Measurements from ENCODE around the gene CTAG1B. TPM values are rescaled to one million over a fixed set of nuclear protein-coding genes. Genes with fewer than 3 reads are reported as not detected.

CTAG1B gene
- polyA plus RNA-seq, 3 donors = not detected

DNA sequence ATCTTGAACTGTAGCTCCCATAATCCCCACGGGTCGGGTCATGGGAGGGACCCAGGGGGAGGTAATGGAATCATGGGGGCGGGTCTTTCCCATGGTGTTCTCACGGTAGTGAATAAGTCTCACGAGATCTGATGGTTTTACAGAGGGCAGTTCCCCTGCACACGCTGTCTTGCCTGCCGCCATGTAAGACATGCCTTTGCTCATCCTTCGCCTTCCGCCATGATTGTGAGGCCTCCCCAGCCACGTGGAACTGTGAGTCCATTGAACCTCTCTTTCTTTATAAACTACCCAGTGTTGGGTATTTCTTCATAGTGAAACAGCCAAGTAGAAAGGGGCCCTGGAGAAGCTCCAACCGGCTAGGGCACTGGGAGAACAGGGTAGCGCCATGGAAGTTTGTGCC lies 21.9 kb downstream of the CTAG1B start:
- no peak overlapping the region for H3K4me3 Mint-ChIP-seq
- Histone ChIP-seq H3K4me1 (ENCODE audit: control insufficient read depth in 1 of 2, insufficient read depth in 2 of 2, low read length in 2 of 2) (peaks cover 9 to 14% of the 10 kb centered on the region in 2 donors), H2AFZ (ENCODE audit: insufficient read depth, low read depth, low read length, poor library complexity, severe bottlenecking) (no peak overlapping the region), H3K9ac (ENCODE audit: insufficient read depth, low read length, poor library complexity, severe bottlenecking) (no peak overlapping the region), H3K36me3 (replicated peaks in 1 of 2; ENCODE audit: control insufficient read depth in 1 of 2, insufficient read depth in 2 of 2, low read length in 2 of 2) (no peaks in the 10 kb centered on the region), H3K4me3 (replicated peaks in 1 of 3; ENCODE audit: low read depth in 2 of 3, low read length in 3 of 3) (no peak overlapping the region), H3K79me2 (ENCODE audit: insufficient read depth, low read length) (no peaks in the 10 kb centered on the region), H4K20me1 (ENCODE audit: insufficient read depth, low read length) (no peaks in the 10 kb centered on the region), H3K27ac (ENCODE audit: low read depth in 1 of 2, low read length in 2 of 2) (no peak overlapping the region), H3K9me3 (replicated peaks in 1 of 2; ENCODE audit: control insufficient read depth in 1 of 2, insufficient read depth in 1 of 2, low read length in 2 of 2) (no peaks in the 10 kb centered on the region), H3K4me2 (replicated peaks; ENCODE audit: extremely low read depth, low read length, poor library complexity, severe bottlenecking) (no peak overlapping the region), H3K27me3 (ENCODE audit: control insufficient read depth in 2 of 2, insufficient read depth in 2 of 2, low read length in 2 of 2) (no peaks in the 10 kb centered on the region)
- H3K4me1 Mint-ChIP-seq = peaks cover 21% of the 10 kb centered on the region
- no peak overlapping the region for H3K27ac Mint-ChIP-seq
- peaks cover 0 to 3% (median 3%) of the 10 kb centered on the region in 3 donors for H3K27me3 Mint-ChIP-seq (ENCODE audit: low read depth in 3 of 3)
- intact Hi-C loops (cut with micrococcal nuclease) = no loop called here
- TF ChIP-seq, protein P1, sequence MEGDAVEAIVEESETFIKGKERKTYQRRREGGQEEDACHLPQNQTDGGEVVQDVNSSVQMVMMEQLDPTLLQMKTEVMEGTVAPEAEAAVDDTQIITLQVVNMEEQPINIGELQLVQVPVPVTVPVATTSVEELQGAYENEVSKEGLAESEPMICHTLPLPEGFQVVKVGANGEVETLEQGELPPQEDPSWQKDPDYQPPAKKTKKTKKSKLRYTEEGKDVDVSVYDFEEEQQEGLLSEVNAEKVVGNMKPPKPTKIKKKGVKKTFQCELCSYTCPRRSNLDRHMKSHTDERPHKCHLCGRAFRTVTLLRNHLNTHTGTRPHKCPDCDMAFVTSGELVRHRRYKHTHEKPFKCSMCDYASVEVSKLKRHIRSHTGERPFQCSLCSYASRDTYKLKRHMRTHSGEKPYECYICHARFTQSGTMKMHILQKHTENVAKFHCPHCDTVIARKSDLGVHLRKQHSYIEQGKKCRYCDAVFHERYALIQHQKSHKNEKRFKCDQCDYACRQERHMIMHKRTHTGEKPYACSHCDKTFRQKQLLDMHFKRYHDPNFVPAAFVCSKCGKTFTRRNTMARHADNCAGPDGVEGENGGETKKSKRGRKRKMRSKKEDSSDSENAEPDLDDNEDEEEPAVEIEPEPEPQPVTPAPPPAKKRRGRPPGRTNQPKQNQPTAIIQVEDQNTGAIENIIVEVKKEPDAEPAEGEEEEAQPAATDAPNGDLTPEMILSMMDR (IDR thresholded peaks at IDR 0.05) = no peak
- WGBS (ENCODE audit: insufficient coverage) = 80% methylated on average over 1 of the region's 12 CpGs
- H3K36me3 Mint-ChIP-seq = no peaks in the 10 kb centered on the region
- no peak for DNase-seq
- peaks cover 0 to 25% (median 0%) of the 10 kb centered on the region in 7 donors for H3K9me3 Mint-ChIP-seq

DNA sequence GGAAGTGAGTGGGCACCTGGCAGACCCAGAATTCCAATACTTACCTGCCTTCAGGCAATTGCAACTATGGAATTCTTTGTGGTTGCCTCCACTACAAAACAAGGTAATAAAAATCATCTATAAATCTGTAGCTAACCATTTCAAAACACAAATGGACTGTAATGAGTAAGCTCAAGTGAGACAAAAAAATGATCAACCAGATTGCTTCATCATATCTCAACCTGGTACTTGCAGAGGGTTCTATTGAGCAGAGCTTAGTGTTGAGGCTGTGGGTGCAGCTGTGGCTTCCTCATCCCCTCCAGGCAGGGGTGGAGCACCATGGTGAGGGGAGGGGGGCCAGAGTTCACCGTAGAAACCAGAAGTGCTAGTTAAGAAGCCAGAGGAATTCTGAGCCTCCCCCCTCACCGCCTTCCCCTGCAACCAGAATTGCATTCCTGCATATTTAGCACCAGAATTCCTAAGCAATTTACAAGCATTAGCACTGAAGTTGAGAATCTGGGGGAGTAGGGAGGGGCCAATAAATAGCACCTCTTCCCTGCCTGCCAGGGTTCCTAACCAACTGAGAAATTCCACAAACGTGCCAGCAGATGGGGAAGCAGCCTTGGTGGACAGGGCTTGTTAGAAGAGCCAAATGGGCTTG lies 22.7 kb downstream of the CTAG1B start:
- TF ChIP-seq, protein P1 (IDR thresholded peaks at IDR 0.05) = no peak
- Histone ChIP-seq H3K4me2 (replicated peaks; ENCODE audit: extremely low read depth, low read length, poor library complexity, severe bottlenecking) (no peak overlapping the region), H2AFZ (ENCODE audit: insufficient read depth, low read depth, low read length, poor library complexity, severe bottlenecking) (no peak overlapping the region), H3K9ac (ENCODE audit: insufficient read depth, low read length, poor library complexity, severe bottlenecking) (no peak overlapping the region), H3K79me2 (ENCODE audit: insufficient read depth, low read length) (no peaks in the 10 kb centered on the region), H3K27ac (ENCODE audit: low read depth in 1 of 2, low read length in 2 of 2) (no peak overlapping the region), H3K9me3 (replicated peaks in 1 of 2; ENCODE audit: control insufficient read depth in 1 of 2, insufficient read depth in 1 of 2, low read length in 2 of 2) (no peaks in the 10 kb centered on the region), H3K27me3 (ENCODE audit: control insufficient read depth in 2 of 2, insufficient read depth in 2 of 2, low read length in 2 of 2) (no peaks in the 10 kb centered on the region), H3K4me3 (replicated peaks in 1 of 3; ENCODE audit: low read depth in 2 of 3, low read length in 3 of 3) (no peak overlapping the region), H3K4me1 (ENCODE audit: control insufficient read depth in 1 of 2, insufficient read depth in 2 of 2, low read length in 2 of 2) (peaks cover 9 to 14% of the 10 kb centered on the region in 2 donors), H4K20me1 (ENCODE audit: insufficient read depth, low read length) (no peaks in the 10 kb centered on the region), H3K36me3 (replicated peaks in 1 of 2; ENCODE audit: control insufficient read depth in 1 of 2, insufficient read depth in 2 of 2, low read length in 2 of 2) (no peaks in the 10 kb centered on the region)
- WGBS (ENCODE audit: insufficient coverage) = no CpG with 5 or more reads among the region's 3 CpGs
- peaks cover 0 to 3% (median 3%) of the 10 kb centered on the region in 3 donors for H3K27me3 Mint-ChIP-seq (ENCODE audit: low read depth in 3 of 3)
- peaks cover 0 to 27% (median 0%) of the 10 kb centered on the region in 7 donors for H3K9me3 Mint-ChIP-seq
- peaks cover 21% of the 10 kb centered on the region for H3K4me1 Mint-ChIP-seq
- DNase-seq = peak; percentile 5 to 31 (median 17)
- intact Hi-C loops (cut with micrococcal nuclease) = no loop called here
- H3K27ac Mint-ChIP-seq = peak overlapping the region in 3 of 7 donors; percentile 26 to 68 (median 27)
- H3K4me3 Mint-ChIP-seq = no peak overlapping the region
- H3K36me3 Mint-ChIP-seq = no peaks in the 10 kb centered on the region
